Stimulated activated CD4-positive, alpha-beta T cell treated with anti-CD3 and anti-CD28 coated beads, TNF-alpha, amount 100 ng/mL, for 48 hours (primary cell): Measurements from ENCODE around the gene BCOR.

Experiments used
- DNase-seq, 3 donors: peaks; one replicate each; pipeline ENCODE4 v3.0.0-alpha.2; 2020; ENCODE audit warnings: low read depth in 3 of 3

BCOR gene

GRCh38 chrX:40098264-40099054 is 701 bp upstream of the BCOR start:
- DNase-seq, result no peak

GRCh38 chrX:40097141-40097503 is 636 bp downstream of the BCOR start:
- no peak for DNase-seq

GRCh38 chrX:40096395-40097091 is 1.2 kb downstream of the BCOR start:
- DNase-seq, result no peak

- no peak for DNase-seq
Observed at GRCh38 chrX:40095583-40096394, 2.0 kb downstream of the BCOR start.

GRCh38 chrX:40094900-40095582 is 2.7 kb downstream of the BCOR start:
- no peak for DNase-seq

- no peak for DNase-seq
Observed at GRCh38 chrX:40094041-40094899, 3.5 kb downstream of the BCOR start.

- DNase-seq, result no peak
Observed at GRCh38 chrX:40093586-40093985, 4.2 kb downstream of the BCOR start.

GRCh38 chrX:40092808-40093435 is 4.8 kb downstream of the BCOR start:
- no peak for DNase-seq

GRCh38 chrX:40091691-40092421 is 5.9 kb downstream of the BCOR start:
- DNase-seq, result no peak

- no peak for DNase-seq
Observed at GRCh38 chrX:40090961-40091360, 6.8 kb downstream of the BCOR start.

GRCh38 chrX:40090050-40090804 is 7.5 kb downstream of the BCOR start:
- DNase-seq, result no peak

GRCh38 chrX:40088803-40089540 is 8.8 kb downstream of the BCOR start:
- DNase-seq, result no peak

- DNase-seq, result no peak
Observed at GRCh38 chrX:40088299-40088625, 9.5 kb downstream of the BCOR start.

GRCh38 chrX:40087425-40088298 is 10.1 kb downstream of the BCOR start:
- DNase-seq, result no peak

- DNase-seq, result no peak
Observed at GRCh38 chrX:40086569-40087335, 11.0 kb downstream of the BCOR start.

- DNase-seq, result no peak
Observed at GRCh38 chrX:40085714-40086113, 12.0 kb downstream of the BCOR start.

GRCh38 chrX:40085102-40085551 is 12.6 kb downstream of the BCOR start:
- DNase-seq, result no peak
